Suppressor macrophage (primary cell): ENCODE measurements around the gene ZDHHC11B.
A peak's percentile ranks its signal among the peaks of the same experiment; 100 is the strongest.
"Not testable (repeated sequence)": the region's sequence is repeated elsewhere in the genome, so short reads cannot be mapped to it uniquely, and the experiment has no call there.

Experiments
- DNase-seq, 4 experiments: peaks; one replicate each; pipeline ENCODE4 v3.0.0-alpha.2; 2020 to 2022
- total RNA-seq, 17 experiments: gene quantifications; one replicate each; lab custom pipeline; 2026; ENCODE audit warnings: mixed read lengths in 6 of 17, inconsistent platforms in 3 of 17; lab: John Stamatoyannopoulos, UW

ZDHHC11B gene, protein sequence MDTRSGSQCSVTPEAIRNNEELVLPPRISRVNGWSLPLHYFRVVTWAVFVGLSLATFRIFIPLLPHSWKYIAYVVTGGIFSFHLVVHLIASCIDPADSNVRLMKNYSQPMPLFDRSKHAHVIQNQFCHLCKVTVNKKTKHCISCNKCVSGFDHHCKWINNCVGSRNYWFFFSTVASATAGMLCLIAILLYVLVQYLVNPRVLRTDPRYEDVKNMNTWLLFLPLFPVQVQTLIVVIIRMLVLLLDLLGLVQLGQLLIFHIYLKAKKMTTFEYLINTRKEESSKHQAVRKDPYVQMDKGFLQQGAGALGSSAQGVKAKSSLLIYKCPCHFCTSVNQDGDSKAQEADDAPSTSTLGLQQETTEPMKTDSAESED
- 0 to 3.3 (median 0) reads per million in 17 experiments for total RNA-seq

GRCh38 chr5:784428-785177, at the start of gene ZDHHC11B:
ZDHHC11B (minus strand) TSS chr5:784729; CDS start chr5:766919, 17,810 bp downstream.
- DNase-seq: peak; percentile 61 to 85 (median 70)

DNA sequence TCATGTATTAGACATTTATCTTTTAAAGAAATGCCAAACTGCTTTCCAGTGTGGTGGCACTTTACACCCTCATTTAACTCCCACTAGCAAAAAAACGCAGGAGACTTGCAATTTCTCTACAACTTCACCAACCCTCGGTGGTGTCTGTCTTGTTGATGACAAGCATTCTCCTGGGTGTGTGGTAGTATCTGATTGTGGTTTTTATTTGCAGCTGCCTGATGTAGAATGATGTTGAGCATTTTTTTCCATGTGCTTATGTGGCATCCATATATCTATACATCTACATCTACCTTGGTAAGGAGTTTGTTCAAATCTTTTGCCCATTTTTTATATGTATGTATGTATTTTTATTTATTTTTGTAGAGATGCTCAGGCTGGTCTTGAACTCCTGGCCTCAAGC, 49.5 kb upstream of the ZDHHC11B start:
- DNase-seq: not testable (repeated sequence)

DNA sequence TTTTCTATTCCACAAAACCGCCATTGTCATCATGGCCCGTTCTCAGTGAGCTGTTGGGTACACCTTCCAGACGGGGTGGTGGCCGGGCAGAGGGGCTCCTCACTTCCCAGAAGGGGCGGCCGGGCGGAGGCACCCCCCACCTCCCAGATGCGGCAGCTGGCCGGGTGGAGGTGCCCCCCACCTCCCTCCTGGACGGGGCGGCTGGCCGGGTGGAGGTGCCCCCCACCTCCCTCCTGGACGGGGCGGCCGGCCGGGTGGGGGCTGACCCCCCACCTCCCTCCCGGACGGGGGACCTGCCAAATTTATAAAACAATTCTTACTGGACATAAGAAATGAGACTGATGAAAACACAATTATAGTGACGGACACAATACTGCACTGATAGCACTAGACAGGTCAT, 43.7 kb upstream of the ZDHHC11B start:
- not testable (repeated sequence) for DNase-seq

- not testable (repeated sequence) for DNase-seq
Observed at GRCh38 chr5:825544-825943, 41.0 kb upstream of the ZDHHC11B start.

- DNase-seq: no peak
Observed at GRCh38 chr5:821504-821903, 37.0 kb upstream of the ZDHHC11B start.

DNA sequence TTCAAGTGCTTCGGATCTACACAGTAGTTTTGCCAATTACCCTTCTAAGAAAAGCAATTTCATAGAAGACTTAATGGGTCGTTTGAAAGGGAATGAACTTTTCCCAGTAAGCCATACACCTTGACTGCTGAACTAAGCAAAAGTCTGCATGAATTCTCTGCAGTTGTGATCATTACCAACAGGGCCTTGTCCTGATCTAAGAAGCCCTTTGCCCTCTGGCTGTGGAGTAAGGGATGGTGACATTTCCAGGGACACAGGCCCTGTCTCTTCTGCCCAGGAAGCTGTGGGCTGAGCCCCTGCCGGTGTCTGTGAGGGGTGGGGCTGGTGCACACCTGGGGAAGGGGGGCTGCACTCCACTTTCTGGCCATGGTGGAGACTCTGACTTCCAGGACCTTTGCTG, 35.7 kb upstream of the ZDHHC11B start:
- DNase-seq: no peak

DNA sequence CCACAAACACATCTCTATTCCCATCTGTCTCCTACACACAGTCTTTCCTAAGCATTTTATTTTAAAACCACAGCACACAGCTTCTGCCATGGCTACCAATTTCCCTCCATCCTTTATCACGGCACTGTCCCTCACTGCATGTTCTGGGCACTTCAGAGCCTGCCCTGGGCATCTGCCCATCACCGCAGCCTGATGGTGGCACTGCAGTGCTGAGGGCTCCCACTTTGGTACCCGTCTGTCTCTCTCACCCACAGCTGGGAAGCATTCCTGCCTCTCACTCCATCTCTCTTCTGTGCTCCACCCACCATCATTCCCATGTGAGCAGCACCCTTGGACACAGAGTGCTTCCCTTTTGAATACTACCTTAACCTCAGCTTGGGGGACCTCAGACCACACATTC, 34.5 kb upstream of the ZDHHC11B start:
- no peak for DNase-seq

DNA sequence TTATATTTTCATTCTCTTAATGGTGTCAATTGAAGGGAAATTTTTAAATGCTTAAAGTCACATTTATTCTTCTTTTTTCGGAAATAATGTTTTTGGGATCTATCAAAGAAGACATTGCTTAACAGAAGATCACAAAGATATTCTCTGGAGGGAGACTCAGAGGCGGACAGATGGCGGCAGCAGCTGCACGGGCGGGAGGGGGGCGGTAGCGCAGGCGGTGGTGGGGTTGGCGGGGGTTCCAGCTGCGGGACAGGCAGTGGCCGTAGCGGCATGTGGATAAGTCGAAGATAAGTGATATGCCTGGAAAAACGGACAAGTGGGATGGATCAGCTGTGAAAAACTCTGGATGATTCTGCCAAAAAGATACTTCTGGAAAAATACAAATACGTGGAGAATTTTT, 31.6 kb upstream of the ZDHHC11B start:
- no peak for DNase-seq

- no peak for DNase-seq
Observed at GRCh38 chr5:815449-815848, 30.9 kb upstream of the ZDHHC11B start.

DNA sequence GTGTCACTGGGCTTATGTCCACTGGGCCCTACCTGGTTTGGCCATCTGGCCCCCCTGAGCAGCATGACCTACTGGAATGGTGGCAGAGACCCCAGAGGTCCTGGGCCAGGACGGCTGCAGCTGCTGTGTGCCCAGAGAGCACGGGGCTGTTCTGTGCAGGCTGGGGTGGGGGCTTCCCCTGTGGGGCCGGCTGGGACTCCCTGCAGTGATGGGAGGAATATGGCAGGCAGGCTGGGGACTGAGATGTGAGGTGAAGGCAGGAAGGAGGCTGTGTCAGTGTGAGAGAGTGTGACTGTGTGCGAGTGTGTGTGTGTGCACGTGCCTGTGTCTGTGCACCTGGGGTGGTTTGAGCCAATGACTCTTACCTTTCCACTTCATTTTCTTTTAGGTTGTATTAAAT, 29.0 kb upstream of the ZDHHC11B start:
- DNase-seq: not testable (repeated sequence)

- DNase-seq: not testable (repeated sequence)
Observed at GRCh38 chr5:811384-811783, 26.9 kb upstream of the ZDHHC11B start.

GRCh38 chr5:807719-808514, 23.4 kb upstream of the ZDHHC11B start:
- DNase-seq: not testable (repeated sequence)

DNA sequence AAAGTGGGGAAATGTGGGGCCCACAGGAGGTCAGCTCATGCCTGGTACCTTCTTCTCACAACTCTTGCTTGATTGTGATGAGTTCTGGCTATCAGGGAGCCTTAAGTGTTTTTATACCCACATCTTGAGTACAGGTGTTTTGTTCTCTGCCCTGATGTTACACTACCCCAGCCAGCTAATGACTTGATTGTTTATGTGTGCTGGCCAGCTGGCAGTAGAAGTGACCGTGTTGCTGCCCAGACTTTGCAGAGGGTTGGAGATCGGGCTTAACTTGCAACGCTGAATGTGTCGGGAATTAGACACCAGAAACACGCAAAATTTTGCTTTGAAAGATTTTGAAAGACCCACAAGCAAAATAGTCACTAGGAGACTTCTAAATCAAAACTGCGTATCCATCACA, 16.9 kb upstream of the ZDHHC11B start:
- no peak for DNase-seq

DNA sequence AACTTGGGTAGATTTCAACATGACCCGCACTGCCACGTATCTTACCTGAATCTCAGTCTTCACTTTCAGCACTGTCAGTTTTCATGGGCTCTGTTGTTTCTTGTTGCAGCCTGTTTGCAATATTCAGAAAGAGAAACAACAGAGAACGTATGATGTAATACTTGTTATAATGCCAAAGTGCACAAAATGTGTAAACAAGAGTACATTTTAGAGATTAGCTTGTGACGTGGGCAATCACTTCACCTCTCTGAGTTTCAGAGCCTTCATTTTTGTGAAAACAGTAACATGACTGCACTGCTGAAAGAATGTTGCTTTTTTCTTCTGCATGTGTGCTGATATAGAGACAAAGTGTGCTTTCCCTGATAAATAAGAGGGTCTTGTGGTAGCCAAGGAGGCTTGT, 16.5 kb upstream of the ZDHHC11B start:
- DNase-seq: not testable (repeated sequence)

- not testable (repeated sequence) for DNase-seq
Observed at GRCh38 chr5:798505-799138, 14.1 kb upstream of the ZDHHC11B start.

- DNase-seq: not testable (repeated sequence)
Observed at GRCh38 chr5:797986-798385, 13.5 kb upstream of the ZDHHC11B start.

GRCh38 chr5:795873-796272, 11.3 kb upstream of the ZDHHC11B start:
- not testable (repeated sequence) for DNase-seq

DNA sequence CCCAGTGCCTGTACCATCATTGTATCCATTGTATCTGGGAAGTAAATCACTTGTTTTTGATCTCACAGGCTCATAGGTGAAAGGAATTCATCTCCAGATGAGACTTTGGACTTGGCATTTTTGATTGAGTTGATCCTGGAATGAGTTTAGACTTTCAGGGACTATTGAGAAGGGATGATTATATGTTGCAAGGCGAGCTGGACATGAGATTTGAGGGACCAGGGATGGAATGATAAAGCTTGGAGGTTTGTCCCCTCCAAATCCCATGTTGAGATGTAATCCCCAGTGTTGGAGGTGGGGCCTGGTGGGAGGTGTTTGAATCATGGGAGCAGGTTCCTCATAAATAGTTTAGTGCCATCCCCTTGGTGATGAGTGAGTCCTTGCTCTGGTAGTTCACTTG, 10.4 kb upstream of the ZDHHC11B start:
- not testable (repeated sequence) for DNase-seq

- DNase-seq: not testable (repeated sequence)
Observed at GRCh38 chr5:788703-789102, 4.2 kb upstream of the ZDHHC11B start.

DNA sequence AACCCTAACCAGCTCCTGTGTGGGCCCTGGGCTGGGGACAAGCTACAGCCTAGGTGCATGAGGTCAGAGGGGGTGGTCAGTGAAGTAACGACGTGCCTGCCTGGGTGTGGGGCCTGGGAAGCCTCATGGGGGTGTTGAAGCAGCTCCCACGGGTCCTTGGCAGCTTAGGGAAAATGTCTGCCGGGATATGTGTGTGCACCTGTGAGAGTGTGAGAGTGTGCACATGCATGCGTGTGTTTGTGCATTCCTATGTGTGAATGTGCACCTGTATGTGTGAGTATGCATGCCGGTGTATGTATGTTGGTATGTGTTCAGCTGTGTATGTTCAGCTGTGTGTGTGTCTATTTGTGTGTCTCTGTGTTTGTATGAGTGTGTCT, 3.3 kb upstream of the ZDHHC11B start:
- not testable (repeated sequence) for DNase-seq

GRCh38 chr5:787224-787856, 2.8 kb upstream of the ZDHHC11B start:
- not testable (repeated sequence) for DNase-seq

DNA sequence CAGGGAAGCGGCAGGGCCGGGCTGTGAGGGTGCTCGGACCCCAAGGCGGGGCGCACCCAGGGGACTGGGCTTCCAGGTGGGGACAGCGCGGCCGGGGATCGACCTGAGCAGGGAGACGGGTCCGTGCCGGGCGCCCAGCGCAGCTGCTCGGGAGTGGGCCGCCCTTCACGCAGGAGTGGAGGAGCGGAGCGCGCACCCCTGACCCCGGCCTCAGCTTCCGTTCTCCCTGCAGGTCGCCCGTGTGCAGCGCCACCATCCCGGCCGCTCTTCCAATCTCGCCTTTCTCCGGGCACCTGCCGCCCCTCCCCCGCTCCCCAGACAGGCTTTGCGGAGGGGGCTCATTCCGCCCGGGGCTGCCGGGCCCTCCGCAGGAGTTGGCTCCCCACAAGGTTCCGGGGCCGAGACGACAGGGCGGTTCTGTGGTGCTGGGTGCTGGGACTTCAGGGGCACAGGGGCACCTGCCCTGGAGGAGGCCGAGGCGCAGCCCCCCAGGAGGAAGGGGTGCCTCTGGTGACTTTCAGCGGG, 714 bp upstream of the ZDHHC11B start:
- DNase-seq: not testable (repeated sequence)
